Measurements from ENCODE around the gene NDUFA1.
"Not testable (repeated sequence)": the region's sequence is repeated elsewhere in the genome, so short reads cannot be mapped to it uniquely, and the experiment has no call there.

NDUFA1 gene
- total RNA-seq, result 49.0 to 60.1 reads per million in 2 donors

DNA sequence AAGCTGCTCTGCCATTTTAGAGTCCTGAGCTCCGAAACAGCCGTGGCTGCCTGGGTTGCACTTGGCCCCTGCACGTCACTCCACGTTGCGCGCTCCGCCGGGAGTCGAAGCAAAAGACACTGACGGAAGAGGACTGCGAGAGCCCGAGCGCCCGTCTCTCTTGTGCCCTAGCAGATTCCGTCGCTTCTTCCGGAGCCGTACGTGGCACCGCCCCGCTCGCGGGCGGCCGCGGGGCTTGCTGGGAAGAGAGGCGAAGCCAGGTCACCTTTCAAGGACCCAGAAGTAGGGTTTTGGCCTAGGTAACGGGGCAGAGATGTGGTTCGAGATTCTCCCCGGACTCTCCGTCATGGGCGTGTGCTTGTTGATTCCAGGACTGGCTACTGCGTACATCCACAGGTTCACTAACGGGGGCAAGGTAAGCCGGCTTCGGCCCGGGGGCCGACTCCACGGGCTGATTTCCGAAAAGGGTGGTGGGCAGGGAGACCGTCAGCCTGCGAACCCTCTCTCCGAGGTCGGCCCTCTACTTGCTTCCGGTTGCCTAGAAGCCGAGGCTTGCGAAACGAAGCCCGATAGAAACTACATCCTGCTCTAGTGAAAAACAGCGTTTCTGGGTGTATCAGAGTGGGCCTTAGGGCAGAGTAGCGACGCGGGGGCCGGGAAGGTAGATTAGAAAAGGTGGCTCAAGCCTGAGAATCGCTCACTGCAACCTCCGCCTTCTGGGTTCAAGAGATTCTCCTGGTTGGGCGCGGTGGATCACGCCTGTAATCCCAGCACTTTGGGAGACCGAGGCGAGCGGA, at the start of gene NDUFA1, which contains the start of gene RNF113A:
TSS of gene NDUFA1 (plus strand) at position 234 of the 797 bp plus-strand sequence. CDS start at position 314, 80 bp downstream.
TSS of gene RNF113A (minus strand) at position 135 of the 797 bp plus-strand sequence. CDS start at position 15, 120 bp downstream.
- DNase-seq, result peak; percentile 70

DNA sequence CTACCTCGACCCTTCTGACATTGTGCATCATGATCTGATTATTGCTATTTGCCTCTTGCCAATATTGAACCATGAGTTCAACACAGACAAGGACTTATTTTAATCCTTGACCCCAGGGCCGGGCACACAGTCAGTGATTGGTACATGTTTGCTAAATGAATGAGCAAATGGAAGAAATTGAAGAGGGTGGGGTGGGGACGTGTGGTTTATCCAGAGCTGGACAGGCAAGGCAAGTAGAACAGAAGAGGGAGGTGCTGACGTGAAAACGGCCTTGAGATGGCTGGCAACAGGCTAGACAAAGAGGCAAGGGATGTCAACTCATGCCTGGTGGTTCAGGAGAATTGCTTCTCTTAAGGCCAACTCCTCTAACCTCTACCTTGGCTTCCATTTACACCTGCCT, 47.4 kb upstream of the NDUFA1 start:
- not testable (repeated sequence) for DNase-seq

DNA sequence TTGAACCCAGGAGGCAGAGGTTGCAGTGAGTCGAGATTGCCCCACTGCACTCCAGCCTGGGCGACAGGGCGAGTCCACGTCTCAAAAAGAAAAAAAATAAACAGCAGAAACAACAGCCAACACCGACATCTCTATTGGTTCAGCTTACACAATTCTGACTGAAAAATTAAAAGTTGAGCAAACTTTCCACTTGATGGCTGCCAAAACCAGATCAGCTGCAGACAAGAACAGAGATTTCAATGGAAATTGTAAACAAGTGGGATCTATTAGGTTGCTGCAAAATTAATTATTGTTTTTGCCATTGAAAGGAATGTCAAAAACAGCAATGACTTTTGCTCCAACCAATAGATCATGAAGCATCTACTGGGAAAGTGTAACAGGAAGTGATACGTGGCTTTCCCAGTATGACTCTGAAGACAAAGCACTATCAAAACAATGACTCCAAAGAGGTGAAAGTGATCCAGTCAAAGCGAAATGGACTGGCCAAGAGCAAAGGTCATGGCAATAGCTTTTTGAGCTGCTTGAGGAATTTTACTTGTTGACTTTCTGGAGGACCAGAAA, 45.2 kb upstream of the NDUFA1 start:
- DNase-seq, result no peak

DNA sequence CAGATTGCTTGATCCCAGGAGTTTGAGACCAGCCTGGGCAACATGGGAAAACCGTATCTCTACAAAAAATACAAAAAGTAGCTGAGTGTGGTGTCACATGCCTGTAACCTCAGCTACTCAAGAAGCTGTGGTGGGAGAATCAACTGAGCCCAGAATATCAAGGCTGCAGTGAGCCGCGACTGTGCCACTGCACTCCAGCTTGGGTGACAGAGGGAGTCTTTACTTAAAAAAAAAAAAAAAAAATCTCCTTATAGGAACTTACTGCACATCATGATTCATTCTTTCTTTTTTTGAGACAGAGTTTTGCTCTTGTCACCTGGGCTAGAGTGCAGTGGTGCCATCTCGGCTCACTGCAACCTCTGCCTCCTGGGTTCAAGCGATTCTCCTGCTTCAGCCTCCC, 43.2 kb upstream of the NDUFA1 start:
- no peak for DNase-seq

DNA sequence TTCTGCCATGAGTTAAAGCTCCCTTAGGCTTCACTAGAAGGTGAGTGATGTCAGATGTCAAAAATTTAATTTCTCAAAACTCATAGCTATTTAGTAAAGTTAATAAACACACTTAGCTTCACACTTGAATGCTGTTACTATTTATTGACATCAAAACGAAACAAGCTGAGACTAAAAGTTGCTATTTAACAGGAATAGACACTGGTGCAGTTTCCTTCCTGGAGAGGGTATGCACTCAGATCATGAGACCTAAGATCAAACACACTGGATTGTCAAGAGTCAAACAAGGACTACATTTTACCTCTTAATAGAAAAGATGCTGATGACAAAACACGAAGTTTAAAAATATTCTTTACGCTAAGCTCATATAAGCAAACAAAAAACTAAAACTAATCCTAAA, 37.7 kb upstream of the NDUFA1 start:
- DNase-seq, result no peak

DNA sequence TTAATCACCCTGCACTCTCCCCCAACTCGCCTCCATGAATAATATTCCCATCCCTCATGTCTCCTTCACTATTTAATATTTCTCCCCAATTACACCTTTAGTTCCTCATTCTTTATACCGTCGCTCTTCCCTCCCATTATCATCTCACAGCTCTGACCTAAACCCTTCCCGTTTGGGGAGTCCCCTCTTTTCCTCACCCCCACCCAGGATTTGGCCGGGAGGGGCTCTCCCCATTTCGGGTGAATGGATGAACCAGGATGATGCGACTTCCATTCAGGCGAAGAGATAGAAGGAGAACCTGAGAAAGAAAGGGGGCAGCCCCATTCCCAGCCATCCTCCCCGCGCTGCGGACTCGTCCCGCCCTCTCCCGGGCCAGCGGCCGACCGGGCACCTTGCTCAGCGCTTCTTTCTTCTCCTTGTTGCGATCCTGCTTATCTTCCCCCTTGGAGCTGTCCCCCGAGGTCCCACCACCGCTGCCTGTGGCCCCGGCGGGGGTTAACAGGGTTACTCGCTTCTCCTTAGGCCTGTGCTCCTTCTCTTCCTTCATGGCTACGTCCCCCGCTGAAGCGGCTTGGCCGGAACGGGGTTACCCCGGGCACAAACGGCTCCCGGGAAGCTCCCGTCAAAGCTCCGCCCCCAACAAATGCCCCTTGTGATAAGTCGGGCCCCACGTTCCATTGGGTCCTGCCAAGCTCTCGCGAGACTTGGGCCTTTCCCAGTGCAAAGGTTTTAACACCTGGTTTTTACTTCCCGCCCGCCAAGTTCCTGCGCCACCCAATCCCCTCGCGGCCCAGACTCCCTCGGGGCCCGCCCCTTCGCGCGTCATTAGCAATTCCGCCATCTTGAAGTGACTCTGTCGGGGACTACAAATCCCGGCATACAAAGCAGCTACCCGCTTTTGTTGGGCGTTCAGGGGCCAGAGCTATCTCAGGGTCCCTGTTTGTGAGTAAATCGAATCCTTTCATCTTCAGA, 19.0 kb upstream of the NDUFA1 start, which contains the start of gene UPF3B:
TSS of gene UPF3B (minus strand) at position 582 of the 972 bp plus-strand sequence. CDS start at position 547, 35 bp downstream.
- peak; percentile 87 for DNase-seq

DNA sequence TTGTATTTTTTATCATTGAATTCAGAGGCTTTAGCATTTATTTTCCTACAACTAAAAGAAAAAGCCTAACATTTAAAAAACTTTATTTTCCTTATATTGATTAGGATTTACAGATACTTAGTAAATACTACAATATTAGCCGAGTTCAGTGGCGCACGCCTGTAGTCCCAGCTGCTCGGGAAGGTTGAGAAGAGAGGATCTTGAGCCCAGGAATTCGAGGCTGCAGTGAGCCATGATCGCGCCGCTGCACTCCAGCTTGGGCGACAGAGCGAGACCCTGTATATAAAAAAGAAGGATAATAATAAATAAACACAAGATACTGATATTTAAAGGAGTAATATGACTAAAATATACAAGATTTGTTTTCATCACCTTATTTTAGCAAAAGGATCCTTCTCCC, 18.2 kb upstream of the NDUFA1 start:
- DNase-seq, result no peak

DNA sequence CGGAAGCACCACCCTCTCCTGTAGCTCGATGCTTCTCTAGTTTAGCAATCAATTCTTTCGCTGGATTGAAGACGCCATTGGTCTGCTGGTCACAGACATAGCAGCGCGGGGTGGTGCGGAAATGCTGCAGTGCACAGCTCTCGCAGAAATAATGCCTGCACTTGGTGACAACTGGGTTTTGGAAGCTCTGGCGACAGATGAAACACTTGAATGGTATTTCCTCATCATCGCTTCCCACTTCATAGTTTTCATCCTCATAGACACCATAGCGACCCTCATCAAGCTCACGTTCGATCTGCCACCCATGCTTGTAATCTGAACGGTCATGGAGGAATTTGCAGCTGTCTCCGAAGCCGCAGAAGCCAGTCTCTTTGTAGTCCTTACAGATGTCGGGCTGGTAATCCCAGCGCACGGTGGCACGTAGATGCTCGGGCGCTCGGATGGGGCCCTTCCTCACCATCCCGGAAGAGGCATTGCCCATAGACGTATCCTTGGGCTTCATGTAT, 953 bp upstream of the NDUFA1 start:
- DNase-seq, result peak; percentile 16

DNA sequence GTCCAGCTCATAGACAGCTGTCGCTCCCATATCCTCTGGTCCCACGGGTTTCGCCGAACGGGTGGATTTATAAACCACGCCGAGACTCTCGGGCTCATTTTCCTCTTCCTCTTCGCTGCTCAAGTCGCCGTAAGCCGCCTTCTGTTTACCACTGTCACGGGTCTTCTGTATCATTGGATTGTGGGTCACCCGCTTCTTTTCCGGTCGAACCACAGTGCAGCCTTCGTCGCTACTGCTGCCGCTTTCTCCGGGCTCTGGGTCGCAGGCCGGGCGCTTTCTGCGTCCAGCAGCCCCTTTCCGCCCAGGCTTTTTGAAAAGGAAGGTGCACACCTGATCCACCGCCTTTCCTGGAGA, 410 bp upstream of the NDUFA1 start:
- peak; percentile 23 for DNase-seq

DNA sequence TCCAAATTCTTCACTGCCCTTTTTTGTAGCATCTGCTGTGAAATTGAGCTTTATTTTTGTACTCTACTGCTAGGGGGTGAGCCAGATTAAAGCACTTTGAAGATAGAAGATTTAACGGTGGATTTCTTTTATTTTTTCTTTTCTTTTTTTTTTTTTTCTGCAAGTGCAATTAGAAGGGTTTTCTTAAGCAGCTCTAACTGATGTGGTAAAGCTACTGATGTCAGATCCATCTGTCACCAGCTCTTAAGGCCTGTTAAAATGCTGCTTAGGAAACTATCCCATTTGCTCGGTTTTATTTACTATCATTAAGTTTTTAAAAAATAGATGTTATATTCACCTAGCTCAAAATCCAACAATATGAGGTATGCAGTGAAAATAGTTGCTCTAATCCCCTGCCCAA, 7.1 kb downstream of the NDUFA1 start:
- DNase-seq, result no peak

DNA sequence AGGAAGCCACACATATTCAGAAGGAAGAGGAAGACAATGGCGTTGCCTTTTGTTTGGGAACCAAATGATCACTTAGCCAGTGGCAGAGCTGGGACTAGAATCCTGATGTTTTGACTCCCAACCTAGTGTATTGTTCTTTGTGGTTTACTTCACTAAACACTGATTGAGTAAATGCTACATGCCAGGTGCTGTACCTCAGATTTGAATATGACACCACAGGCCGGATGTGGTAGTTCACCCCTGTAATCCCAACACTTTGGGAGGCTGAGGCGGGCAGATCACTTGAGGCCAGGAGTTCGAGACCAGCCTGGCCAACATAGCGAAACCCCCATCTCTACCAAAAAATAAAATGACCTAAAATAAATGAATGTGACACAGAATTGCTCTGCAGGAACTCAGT, 8.4 kb downstream of the NDUFA1 start:
- DNase-seq, result no peak

DNA sequence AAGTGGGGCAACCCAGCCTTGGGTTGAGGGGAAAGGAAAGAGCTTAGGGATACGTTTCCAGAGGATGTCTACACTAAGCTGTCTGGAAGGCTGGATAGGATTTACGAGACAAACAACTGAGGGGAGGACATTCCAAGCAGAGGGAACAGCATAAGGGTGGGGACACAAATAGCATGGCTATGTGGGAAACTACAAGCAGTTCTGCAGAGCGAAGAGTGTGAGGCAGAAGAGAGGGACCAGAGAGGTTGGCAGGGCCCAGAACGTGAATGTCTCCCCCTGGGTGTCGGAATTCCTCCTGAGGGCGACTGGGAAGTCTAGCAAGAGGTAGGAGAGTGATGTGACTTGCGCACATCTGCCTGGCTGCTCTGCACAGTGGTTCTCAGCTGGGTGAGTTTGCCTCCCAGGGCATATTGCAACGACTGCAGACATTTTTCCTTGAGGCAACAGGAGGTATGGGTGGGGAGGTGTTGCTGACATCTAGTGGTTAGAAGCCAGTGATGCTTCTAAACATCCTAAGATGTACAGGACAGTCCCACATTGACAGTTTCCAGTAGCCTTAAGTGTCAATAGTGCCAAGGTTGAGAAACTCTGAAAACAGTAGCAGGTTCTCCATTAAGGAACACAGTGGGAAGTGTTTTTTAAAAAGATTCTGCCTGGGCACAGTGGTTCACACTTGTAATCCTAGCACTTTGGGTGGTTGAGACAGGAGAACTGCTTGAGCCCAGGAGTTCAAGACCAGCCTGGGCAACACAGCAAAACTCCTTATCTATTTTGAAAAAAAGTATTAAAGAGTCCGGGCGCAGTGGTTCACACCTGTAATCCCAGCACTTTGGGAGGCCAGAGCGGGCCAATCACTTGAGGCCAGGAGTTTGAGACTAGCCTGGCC, 9.2 kb downstream of the NDUFA1 start:
- no peak for DNase-seq

DNA sequence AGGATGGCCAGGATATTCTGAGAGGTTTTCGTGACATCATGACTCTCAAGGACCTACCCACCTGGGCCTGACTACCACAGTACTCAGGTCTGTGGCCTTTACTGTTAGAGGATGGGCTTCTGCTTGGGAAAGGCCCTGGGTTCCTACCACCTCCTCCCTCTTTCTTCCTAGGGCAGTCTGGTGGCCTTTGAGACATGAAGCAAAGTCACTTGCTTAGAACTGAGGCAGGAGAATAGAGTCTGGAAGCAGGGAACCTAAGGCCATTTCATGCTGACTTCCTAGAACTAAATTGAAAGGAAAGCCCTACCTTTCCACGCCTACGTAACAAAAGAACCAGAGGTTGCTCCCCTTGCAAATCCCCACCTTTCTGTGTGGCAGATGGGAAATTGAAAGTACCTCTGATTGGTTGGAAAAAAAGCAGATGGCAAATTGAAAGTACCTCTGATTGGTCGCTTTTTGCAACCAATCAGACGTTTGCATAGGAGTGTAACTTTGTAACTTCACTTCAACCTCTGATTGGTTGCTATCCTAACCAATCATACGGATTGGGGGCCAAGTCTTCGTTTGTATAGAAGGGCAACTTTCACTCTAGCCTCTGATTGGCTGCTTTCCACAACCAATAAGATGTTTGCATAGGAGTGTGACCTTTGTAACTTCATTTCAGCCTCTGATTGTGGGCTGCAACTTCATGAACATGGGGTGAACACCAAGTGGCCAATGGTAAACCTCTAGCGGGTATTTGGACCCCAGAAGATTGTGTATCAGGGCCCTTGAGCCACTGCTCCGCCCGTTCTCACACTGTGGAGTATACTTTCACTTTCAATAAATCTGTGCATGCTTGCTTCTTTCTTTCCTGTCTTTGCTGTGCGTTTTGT, 14.2 kb downstream of the NDUFA1 start:
- DNase-seq, result no peak

DNA sequence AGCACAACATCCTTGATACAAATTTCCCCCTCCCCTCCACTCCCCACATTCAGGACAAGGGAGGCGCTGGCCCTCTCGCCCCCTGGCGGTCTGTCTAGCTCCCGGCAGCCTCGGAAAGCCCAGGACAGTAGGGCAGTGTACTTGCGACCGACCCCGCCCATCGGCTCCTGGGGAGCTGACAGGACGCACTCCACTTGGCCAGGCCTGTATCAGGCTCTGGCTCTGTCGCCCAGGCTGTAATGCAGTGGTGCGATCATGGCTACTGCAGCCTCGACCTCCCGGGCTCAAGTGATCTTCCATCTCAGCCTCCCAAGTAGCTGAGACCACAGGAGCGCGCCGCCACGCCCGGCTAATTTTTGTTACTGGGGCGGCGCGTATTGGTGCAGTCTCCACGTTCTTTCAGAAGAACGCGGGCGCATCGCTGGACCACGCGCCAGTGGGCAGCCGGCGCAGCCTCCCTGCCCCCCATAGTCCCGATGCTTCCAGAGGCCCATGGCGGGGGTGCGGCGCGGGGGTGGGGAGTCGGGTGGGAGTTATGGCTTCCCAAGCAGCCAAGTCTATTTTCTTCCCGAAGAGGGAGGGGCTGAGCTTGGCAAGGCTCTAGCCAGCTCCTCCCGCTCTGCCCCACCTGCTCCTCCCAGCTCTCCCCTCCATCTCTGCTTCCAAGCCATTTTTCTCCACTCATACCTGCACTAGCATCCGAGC, 16.2 kb downstream of the NDUFA1 start:
- peak; percentile 48 for DNase-seq

DNA sequence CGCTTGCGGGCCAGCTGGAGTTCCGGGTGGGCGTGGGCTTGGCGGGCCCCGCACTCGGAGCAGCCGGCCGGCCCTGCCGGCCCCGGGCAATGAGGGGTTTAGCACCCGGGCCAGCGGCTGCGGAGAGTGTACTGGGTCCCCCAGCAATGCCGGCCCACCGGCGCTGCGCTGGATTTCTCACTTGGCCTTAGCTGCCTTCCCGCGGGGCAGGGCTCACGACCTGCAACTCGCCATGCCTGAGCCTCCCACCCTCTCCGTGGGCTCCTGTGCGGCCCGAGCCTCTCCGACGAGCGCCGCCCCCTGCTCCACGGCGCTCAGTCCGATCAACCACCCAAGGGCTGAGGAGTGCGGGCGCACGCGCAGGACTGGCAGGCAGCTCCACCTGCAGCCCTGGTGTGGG, 19.0 kb downstream of the NDUFA1 start:
- DNase-seq, result not testable (repeated sequence)

DNA sequence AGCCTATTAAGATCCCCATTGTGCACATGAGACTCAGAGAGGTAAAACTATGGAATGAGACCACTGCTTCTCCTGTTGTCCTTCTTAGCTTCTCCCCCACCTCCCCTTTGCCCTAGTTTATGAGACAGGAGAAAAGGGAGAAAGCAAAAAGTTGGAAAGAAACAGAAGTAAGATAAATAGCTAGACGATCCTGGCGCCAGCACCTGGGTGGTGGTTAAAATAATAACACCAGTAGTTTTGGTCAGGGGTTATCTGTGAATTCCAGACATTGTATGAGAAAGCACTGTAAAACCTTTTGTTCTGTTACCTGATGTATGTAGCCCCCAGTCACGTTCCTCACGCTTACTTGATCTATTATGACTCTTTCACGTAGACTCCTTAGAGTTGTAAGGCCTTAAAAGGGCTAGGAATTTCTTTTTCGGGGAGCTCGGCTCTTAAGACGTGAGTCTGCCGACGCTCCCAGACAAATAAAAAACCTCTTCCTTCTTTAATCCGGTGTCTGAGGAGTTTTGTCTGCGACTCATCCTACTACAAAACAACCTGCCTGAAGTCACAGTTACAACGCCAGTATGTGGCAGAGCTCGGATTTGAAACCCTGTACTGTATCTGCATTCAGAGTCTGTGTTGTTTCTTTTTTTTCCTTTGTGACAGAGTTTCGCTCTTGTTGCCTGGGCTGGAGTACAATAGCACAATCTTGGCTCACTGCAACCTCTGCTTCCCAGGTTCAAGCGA, 20.5 kb downstream of the NDUFA1 start:
- DNase-seq, result not testable (repeated sequence)

DNA sequence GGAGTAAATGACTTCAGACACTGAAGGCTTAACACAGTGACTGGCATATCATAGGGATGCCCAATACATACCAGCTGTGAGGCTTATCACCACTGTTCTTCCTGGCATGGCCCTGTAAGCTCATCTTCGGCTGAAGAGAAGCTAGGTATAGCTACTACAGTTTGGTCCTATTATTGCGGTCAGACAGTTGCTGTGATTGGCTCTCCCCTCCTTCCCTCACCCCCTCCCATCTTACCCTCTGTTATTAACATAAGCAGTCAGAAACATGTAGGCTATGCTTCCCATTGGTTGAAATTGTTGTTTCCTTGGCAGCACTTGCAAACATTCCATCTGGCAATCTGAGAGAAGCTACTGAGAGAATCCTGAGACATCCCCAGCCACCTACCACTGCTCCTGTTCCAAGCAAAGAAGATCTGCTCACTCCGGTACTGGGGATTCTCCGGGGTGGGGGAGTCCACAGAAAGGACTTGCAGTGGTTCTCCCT, 24.3 kb downstream of the NDUFA1 start, which contains the start of gene AKAP14:
TSS of gene AKAP14 (plus strand) at position 51 of the 484 bp plus-strand sequence. CDS start 7,331 bp downstream, outside the sequence.
- DNase-seq, result no peak

DNA sequence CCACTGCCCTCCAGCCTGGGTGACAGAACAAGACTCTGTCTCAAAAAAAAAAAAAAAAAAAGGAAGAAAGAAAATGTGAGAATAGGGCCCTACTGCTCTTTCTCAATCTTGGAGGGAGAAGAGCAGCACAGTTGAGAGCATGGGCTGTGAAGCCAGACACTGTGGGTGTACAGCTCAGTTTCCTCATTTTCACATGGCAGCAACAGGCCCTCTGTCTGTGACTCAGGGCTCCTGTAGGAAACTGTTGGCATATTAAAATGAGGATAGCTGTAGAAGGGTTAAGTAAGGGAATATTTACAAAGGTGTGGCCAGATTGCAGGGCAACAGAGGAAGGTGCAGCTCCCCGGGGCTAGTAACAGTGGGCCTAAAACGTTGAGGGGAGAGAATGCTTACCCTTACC, 27.5 kb downstream of the NDUFA1 start:
- no peak for DNase-seq

DNA sequence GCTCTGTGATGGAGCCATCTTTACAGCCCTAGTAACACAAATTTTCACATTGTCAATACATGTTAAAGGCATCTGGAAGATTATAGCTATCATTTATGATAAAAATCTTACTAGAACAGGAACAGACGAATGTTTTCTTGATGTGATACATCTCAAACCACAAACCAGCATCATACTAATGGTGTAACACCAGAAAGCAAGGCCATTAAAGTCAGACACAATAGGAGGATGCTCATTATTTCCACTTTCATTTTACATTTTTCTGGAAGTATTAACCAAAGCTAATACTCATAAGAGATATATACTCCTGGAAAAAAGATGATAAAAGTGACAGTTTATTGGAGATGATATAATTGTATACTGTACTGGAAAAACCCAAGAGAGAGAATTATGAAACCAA, 29.3 kb downstream of the NDUFA1 start:
- no peak for DNase-seq
